Renal cortical epithelial cell (primary cell): Measurements from ENCODE around the gene TIA1. TPM values are rescaled to one million over a fixed set of nuclear protein-coding genes. Genes with fewer than 3 reads are reported as not detected.

Source experiments
- total RNA-seq: library from RNA; depleted of rRNA; stranded (reverse); fragments of >200 nt; gene quantifications from 2 replicates; pipeline ENCODE4 v1.2.3, GENCODE V29; 2014

Gene TIA1
- total RNA-seq, 1 donor from 2014 or later: 154 TPM

Other genes starting within 250 kb of the TIA1 start
- 24.7 and 103 TPM in 2 replicates for gene PCBP1, start 161.2 kb downstream of the TIA1 start, total RNA-seq
- gene C2orf42, start 57.6 kb downstream of the TIA1 start, total RNA-seq: 8.9 and 20.8 TPM in 2 replicates
- 44.8 and 107 TPM in 2 replicates for gene PCYOX1, start 9.5 kb upstream of the TIA1 start, total RNA-seq
- gene SNRPG, start 45.1 kb upstream of the TIA1 start, total RNA-seq: 100 and 375 TPM in 2 replicates
- 48.4 and 49.3 TPM in 2 replicates for gene FAM136A, start 53.4 kb upstream of the TIA1 start, total RNA-seq